GM21576 (cell line): ENCODE data around the gene TMCC3.
"Not testable (repeated sequence)": the region's sequence is repeated elsewhere in the genome, so short reads cannot be mapped to it uniquely, and the experiment has no call there.

ENCODE experiments used
- ATAC-seq: cut with Tn5 transposase; IDR thresholded peaks from one replicate; pipeline ENCODE4 v1.9.1; 2021; ENCODE audit warnings: mild to moderate bottlenecking, moderate library complexity; ENCODE audit not compliant: unreplicated experiment

The TMCC3 gene

DNA sequence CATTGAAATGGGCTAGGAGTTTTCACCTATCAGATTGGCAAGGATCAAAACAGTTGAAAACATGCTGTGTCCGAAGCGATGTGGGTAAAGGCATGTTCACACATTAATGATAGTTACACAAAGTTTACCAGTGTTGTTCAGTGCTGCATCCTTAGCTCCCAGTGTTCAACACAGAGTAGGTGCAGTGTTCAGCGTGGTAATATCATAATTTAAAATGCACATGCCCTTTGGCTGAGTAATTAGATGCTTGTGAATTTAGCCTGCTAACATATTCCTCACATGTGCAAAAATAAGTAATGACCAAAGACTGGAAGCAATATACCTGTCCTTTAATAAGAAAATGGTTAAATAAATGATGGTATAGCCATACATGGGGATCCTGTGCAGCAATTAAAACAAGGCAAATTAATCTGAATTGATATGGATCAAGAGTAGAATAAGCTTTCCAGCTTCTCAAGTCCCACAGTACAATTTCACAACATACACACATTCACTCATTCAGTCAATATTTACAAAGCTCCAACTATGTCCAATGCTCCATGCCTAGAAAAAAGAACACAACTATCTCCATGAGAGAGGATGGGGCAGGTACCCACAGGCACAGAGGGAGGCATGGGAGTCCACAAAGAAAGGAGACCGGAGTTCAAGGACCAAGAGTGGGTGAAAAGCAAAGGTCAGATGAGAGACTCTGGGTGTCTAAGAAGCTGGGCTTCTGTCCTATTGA lies 12.8 kb downstream of the TMCC3 start:
- no peak for ATAC-seq

DNA sequence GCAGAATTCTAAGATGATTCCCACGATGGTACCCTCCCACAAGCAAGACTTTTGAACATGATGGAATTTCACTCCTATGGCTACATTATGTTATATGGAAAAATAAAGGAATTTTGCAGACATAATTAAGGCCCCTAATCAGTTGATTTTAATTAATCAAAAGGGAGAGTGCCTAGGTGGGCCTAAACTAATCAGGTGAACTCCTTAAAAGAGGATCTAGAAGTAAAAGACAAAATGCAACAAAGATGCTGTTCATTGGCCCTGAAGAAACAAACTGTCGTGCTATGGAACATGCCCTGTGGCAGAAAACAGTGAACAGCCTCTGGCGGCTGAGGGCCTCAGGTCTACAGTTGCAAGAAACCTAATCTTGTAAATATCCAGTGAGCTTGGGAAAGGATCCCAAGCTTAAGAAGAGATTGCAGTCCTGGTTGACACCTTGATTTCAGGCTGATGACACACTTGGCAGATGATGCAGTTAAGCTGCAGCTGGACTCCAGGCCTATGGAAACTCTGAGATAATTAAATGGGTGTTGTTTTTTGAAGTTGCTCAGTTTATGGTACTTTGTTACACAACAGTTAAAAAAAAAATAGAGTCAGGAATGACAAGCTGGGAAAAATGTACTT lies 13.8 kb downstream of the TMCC3 start:
- ATAC-seq = no peak

DNA sequence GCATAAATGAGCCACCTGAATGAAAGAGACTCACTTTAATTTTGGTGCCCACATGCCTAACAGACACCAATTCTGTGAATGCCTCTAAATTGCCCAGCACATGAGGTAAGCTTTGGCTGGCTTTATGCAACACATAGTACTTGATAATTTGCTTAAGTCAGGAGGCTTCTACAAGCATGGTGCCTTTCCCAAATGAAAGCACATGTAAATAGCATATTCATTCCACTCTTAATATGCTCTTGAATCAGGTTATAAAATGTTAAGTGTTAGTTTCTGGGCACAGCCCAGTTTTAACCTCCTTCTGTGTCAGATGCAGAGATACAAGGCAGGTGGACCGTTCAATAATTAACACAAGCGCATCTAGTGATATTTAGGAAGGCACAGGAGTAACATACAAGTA lies 15.6 kb downstream of the TMCC3 start:
- ATAC-seq = no peak

DNA sequence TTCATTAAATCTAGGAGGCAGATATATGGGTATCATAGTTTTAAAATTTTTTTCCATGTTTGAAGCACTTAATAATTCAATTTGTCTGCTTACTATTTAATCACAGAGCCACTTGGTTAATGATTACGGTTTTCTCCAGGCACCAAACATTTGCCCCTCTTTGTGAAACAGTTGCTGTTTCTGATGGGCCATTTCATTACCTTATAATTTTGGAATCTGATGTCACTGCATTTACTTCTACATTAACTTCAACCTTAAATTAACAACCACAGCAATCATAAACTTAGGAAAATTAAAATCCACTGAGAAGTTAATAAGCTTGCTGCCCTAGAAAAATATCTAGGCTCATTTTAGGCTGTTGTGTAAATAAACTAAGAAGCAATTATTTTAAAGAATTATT lies 17.0 kb downstream of the TMCC3 start:
- ATAC-seq = no peak

DNA sequence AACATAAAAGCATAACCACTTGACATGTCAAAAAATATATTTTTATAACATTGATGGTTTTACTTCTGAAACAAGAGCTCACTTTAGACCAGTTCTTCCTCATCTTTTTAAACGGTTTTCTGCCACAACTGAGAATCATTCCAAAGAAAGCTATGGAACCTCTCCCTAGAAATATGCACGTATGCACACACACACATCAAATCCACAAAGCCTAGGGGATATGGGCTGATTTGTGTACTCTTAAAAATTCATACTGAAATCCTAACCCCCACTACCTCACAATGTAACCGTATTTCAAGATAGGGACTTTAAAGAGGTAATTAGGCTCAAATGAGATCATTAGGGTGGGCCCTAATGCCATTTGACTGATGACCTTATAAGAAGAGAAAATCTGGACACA lies 19.3 kb downstream of the TMCC3 start:
- ATAC-seq = no peak

DNA sequence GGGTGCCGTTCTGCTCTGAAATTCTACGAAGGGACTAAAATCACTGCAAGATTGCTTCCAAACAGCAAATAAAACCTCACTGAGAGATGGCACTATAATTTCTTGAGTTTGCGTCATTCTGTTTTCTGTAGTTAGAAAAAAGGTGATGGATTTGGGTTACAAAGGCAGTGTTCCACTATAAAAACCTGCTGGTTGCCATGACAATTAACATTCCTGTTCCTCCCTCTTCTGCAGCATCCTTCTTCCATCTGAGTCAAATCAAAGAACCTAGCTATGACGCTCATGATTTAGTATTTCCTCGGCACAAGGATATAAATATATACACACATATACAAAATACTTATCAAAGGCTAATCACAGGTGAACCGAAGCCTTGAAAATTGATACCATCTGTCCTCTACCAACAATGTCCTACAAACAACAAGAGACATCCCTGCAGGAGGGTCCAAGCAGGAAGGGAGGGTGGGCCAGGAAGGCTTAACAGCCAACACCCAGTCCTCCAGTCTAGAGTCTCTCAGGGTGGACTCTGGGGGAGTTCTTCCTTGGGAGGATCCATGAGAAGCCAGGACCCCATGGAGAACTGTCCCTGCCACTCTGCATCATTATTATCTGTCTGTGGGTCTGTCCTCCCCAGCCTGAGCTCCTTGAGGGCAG lies 21.4 kb downstream of the TMCC3 start:
- ATAC-seq = no peak

DNA sequence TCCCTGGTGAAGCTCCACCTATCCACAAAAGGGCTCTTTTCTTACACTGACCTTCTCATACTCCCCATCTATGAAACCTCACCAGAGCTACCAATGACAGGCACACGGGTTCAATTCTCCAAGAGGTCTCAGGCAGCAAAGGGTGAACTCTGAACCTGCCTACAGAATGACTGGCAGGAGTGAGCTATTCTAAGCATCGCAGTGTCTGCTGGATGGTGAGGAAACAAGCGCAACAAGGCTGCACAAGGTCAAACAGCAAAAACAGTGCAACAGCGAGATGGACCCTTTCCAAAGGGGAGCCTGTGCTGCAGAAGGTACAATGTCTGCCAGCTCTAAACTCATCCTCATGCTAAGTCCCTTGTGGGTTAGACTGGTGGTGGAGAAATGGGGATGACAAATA lies 22.0 kb downstream of the TMCC3 start:
- ATAC-seq = no peak

DNA sequence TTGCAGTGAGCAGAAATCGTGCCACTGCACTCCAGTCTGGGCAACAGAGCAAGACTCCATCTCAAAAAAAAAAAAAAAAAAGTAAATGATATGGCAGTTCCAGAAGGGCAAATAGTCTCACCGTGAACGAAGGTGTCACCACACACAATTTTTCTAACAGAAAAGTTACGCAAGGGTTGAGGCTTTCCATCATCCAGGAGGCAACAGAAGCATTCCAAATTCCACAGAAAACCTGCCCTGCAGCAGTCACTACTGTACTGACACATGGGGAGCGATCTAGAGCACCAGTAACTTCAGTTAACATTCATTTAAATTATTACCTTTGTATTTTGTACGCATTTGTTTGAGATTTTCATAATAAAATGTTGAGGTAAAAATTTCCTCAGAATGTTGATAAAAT lies 24.8 kb downstream of the TMCC3 start:
- ATAC-seq = no peak

DNA sequence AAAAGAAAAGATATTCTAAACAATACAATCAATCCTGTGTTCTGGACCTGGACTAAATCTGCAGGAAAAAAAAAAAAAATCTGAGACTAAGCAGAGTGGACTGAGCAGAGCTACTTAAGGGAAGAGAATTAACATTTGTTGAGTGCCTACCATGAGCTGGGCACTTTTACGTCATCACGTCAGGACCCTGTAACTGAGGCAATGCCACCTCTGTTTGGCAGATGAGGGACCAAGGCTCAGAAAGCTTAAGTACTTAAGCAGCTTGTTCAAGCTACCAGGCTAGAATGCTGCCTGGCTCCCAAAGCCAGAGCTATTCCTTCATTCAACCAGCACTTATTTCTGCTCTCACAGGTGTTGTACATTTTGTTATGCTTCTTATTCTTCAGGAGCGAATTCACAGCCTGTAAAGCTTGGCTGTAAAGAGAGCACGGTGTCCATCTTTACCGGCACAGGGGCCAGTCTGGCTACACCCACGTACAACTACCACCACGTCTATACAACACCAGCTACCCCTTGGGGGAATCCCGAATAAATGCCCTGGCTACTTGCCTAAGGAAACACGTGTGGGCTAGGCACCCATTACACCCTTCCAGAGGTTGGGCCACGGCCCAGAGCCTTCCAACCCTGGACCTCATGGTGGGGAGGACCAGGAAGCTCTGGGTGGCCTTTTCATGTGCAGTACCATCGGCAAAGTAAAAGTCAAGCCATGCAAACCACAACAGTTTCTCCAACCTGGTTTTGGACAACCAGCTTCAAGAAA lies 27.0 kb downstream of the TMCC3 start:
- ATAC-seq = no peak

DNA sequence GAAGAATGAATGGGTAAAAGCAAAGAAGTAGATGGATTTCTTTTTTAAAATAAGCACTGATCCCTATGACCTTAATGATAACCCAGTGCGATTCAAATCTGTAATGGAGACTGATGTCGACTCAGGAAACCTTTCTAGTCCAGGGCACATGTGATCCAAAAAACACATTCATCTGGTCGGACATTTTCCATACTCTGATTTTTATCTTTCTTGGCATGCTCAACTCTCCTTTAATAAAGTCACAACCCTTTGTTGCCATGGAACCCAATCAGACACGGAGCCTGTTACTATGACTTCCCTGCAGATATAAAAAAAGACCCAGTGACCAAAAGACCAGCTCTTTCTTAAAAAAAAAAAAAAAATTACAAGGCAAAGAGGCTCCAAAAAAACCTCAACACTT lies 27.9 kb downstream of the TMCC3 start:
- ATAC-seq = no peak

DNA sequence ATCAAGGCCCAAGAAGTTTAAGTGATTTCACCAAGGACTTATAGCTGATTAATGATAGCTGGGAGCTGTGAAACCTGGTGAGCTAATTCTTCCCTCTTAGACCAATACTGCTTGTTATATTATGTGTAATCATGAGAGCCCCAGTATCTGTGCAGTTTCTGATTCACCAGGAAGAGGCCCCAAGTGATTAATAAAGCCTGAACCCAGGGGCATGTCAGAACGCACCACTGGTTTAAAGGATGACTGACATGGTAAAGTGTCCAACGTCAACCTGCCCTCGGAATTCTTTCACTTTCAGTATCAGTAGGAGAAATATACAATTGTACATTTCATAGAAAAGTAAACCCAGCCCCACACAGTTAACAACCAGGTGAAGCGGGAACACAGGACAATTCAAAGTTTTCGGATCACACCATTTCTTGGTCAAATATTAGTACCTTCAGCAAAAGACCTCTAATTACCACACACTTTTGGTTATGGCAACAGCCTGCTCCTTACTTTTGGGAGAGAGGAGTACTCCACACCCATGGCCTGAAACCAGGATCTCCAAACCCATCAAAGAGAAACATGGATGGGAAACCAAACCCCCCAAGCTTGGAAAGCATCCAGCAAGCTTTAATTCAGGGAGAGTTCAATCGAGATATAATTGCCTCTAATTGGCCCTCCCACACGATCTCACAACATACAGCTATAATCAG lies 28.5 kb downstream of the TMCC3 start:
- ATAC-seq = peak; percentile 96

DNA sequence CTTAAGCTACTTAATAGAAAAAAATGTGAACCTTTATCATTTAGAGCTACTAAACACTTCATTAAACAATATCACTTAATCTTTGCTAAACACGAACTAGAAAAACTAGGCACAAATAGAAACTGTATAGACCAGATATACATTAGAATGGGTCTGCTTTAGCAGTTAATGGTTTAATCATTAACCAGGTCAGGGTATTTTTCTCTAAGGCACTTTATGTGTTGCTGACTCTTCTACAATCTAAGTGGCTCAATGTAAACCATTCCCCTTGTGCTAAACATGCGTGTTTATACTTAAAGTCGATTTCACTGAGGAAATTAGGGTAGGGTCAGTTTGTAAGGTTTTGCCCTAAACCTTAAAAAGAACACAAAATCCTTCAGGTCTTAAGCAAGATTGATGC lies 29.7 kb downstream of the TMCC3 start:
- no peak for ATAC-seq

DNA sequence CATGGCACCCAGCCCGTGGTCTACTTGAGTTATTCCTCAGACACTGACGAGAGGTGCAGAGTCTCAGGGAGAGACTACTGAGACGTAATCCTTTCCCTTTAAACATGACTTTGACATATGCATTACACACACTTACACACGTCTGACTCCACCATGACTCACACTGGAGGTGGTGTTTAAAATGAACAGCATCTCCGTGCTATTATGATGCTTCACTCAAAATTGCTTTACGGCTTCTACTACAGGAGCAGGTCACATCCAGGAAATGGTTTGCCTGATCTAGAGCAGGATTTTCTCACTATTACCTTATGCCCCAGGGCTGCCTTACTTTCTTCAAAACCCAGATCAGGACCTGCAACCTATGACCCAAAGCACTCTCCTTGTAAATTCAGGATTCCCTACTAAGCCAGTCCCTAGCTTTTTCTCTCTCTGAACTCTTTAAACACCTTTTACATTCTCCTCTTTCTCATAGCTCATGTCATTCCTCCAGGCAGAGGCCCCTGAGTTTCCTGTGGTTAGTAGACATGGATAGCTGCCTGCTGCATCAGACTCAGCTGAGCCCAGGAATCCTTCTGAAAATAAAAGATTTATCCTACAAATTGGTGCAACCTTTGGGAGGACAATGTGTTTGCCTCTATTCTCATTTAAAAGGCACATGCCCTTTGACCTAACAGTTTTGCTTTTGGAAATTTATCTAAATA lies 31.2 kb downstream of the TMCC3 start:
- no peak for ATAC-seq

DNA sequence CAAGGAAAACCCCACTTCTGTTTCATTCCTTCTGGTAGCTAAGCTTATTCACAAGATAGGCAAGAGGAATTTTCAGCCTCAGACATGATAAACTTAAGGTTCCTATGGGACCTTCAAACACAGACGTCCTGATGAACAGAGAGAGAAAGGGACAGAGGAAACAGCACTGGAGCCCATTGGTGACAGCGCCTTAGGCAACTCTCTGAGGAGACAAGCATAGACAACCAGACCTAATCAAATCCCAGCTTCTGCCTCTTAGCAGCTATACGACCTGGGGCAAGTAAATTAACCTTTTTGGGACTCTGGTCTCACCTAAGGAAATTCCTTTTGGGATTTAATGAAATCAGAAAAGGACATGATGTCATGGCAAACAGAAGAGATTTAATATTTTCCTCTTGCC lies 33.3 kb downstream of the TMCC3 start:
- no peak for ATAC-seq

DNA sequence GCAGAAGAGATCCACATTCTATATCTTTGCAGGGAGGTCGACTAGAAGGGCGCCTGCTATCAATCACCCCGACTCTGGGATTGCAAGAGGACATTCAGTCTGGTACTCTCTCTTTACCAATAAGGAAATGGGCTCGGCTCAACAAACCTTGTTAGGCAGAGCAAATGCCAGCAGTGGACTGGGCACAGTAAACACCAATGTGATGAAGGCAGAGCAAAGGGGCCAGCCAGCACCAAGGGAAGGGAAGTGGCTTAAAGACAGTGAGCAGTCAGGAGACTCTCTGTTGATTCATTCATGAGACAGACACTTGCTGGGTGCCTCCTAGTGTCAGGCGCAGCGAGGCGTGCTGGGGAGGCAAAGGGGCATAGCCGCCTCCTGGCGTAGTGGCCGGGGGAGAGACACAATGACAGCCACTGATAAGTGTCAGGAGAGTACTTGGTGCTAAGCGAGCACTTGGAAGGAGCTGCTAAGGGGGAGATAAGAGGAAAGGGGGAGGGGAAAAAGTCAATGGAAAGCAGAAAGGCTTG lies 34.1 kb downstream of the TMCC3 start:
- ATAC-seq = no peak

DNA sequence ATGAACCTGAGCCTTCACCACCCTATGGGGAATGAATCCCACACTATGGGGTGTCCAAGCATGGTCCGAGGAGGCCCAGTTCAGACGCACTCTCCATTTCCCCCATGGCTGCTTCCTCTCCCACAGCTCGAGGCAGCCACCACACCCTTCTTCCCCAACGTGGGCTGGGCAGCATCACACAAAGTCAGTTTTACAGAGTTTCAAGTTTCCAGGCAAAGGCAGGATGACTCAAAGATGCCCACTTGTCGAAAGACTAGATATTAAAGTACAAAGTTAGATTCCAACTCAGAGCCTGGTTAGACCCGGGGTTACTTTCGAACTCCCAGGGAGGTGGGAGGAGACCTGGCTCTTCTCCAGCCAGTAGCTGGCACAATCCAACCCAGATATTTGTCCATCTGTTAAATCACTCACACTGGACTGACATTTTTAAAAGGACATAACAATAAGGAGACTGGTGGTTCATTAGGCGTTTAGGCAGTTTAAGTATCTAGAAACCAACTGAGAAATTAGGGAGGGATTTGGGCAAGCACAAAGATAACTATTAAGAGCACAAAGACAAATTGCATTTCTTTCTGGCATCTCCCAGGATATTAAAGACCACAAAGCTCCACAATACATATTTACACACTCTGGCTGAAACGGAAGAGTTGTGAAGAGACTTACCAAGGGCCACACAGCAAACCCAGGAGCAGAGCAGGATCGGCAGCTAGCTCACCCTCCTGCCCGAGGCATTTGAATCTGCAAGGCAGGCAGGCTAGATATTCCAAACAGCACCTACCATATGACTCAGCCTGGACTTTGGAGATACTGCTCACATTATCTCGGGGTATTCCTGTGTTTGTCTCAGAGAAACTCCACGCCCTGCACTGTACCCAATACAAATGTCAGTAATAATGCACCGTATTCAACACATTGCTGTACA lies 34.8 kb downstream of the TMCC3 start:
- ATAC-seq = no peak

DNA sequence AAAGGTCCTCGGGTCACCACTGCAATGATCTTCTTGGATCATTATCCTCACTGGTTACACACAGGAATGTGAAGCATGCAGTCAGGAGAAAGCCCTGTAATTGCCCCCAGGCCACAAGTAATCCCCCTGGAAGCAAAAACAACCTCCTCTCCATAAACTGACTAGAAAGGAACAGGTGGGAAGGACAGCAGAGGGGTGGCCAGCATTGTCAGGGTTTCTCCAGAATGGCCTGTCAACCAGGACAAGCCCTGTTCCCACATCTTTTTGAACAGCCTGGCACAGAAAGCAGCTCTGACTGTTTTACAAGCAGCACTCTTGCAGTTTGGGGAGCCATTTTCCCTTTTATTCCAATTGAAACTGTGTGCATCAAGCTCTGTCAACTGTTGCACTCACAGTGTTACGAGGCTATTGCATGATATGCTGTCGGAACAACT lies 36.1 kb downstream of the TMCC3 start:
- ATAC-seq = no peak

DNA sequence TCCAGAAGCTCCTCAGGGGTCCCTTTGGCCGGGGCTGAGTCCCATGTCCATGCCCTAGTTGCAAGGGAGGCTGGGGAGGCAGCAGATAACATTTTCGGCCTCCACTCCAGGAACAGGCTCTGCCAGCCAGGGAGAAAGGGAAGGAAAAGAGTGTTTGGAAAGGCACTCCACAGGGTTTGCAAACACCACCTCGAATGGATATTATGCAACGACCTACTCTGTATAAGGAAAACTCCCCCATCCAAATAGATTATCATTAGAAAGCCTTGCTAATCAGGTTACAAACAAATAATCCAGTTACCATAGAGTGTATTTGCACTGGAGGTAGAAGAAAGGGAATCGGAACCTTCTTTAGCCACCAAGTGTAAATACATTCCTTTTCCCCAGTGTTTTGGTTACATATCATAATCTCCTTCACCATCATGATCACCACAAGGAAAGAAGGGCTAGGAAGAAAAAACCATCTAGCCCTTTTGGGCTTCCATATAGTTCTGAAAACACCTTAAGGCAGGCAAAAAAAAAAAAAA lies 40.4 kb downstream of the TMCC3 start:
- no peak for ATAC-seq

DNA sequence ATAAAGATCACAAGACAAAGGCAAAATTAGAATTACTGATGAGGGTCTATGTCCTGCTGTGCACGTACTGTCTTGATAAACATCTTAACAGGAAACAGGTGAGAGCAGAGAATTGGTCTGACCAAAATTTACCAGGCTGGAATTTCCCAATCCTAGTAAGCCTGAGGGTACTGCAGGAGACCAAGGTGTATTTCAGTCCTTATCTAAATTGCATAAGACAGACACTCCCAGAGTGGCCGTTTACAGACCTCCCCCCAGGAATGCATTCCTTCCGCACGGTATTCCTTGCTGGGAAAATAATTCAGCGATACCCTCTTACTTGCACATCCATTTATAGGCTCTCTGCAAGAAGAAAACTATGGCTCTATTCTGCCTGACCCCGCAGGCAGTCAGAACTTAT lies 43.5 kb downstream of the TMCC3 start:
- ATAC-seq = not testable (repeated sequence)
